ENCODE measurements around the gene ZNF70.
A peak's percentile ranks its signal among the peaks of the same experiment; 100 is the strongest.

ZNF70 gene

GRCh38 chr22:23750714-23751440 lies at the start of gene ZNF70:
Gene ZNF70, minus strand, starts transcription at chr22:23751112. Its CDS starts 5,972 bp downstream, at chr22:23745140.
- Histone ChIP-seq H3K4me1 (ENCODE audit: control insufficient read depth, insufficient read depth, low read length) (peaks cover 9% of the 10 kb centered on the region), H3K9ac (ENCODE audit: low read length) (peak within 1 kb of the TSS; percentile 87), H3K9me3 (ENCODE audit: control insufficient read depth, insufficient read depth, low read depth, low read length) (no peaks in the 10 kb centered on the region), H3K27me3 (ENCODE audit: control insufficient read depth, insufficient read depth, low read length) (no peaks in the 10 kb centered on the region), H3K27ac (ENCODE audit: low read depth, low read length) (peak within 1 kb of the TSS; percentile 82), H3K4me3 (ENCODE audit: low read depth, low read length) (peak within 1 kb of the TSS; percentile 98), H3K36me3 (ENCODE audit: control insufficient read depth, insufficient read depth, low read length) (no peaks in the 10 kb centered on the region)

GRCh38 chr22:23796461-23796860 lies 45.5 kb upstream of the ZNF70 start:
- Histone ChIP-seq H3K9me3 (ENCODE audit: control insufficient read depth, insufficient read depth, low read depth, low read length) (no peaks in the 10 kb centered on the region), H3K27ac (ENCODE audit: low read depth, low read length) (no peak overlapping the region), H3K9ac (ENCODE audit: low read length) (no peak overlapping the region), H3K27me3 (ENCODE audit: control insufficient read depth, insufficient read depth, low read length) (no peaks in the 10 kb centered on the region), H3K36me3 (ENCODE audit: control insufficient read depth, insufficient read depth, low read length) (peaks cover 81% of the 10 kb centered on the region), H3K4me1 (ENCODE audit: control insufficient read depth, insufficient read depth, low read length) (no peaks in the 10 kb centered on the region), H3K4me3 (ENCODE audit: low read depth, low read length) (no peak overlapping the region)

- Histone ChIP-seq H3K27ac (ENCODE audit: low read depth, low read length) (no peak overlapping the region), H3K9ac (ENCODE audit: low read length) (peak overlapping the region; percentile 17), H3K36me3 (ENCODE audit: control insufficient read depth, insufficient read depth, low read length) (peaks cover 70% of the 10 kb centered on the region), H3K4me3 (ENCODE audit: low read depth, low read length) (no peak overlapping the region), H3K4me1 (ENCODE audit: control insufficient read depth, insufficient read depth, low read length) (peaks cover 16% of the 10 kb centered on the region), H3K27me3 (ENCODE audit: control insufficient read depth, insufficient read depth, low read length) (no peaks in the 10 kb centered on the region), H3K9me3 (ENCODE audit: control insufficient read depth, insufficient read depth, low read depth, low read length) (no peaks in the 10 kb centered on the region)
Measured at GRCh38 chr22:23793326-23793725, 42.4 kb upstream of the ZNF70 start.

GRCh38 chr22:23791738-23792645 lies 41.1 kb upstream of the ZNF70 start:
- Histone ChIP-seq H3K9ac (ENCODE audit: low read length) (no peak overlapping the region), H3K9me3 (ENCODE audit: control insufficient read depth, insufficient read depth, low read depth, low read length) (no peaks in the 10 kb centered on the region), H3K36me3 (ENCODE audit: control insufficient read depth, insufficient read depth, low read length) (peaks cover 62% of the 10 kb centered on the region)

GRCh38 chr22:23790819-23791737 lies 40.2 kb upstream of the ZNF70 start:
- no peak overlapping the region for H3K4me3 ChIP-seq (ENCODE audit: low read depth, low read length)
- H3K27ac ChIP-seq (ENCODE audit: low read depth, low read length) = no peak overlapping the region
- H3K9me3 ChIP-seq (ENCODE audit: control insufficient read depth, insufficient read depth, low read depth, low read length) = no peaks in the 10 kb centered on the region
- H3K4me1 ChIP-seq (ENCODE audit: control insufficient read depth, insufficient read depth, low read length) = peaks cover 22% of the 10 kb centered on the region
- H3K27me3 ChIP-seq (ENCODE audit: control insufficient read depth, insufficient read depth, low read length) = no peaks in the 10 kb centered on the region
- H3K36me3 ChIP-seq (ENCODE audit: control insufficient read depth, insufficient read depth, low read length) = peaks cover 54% of the 10 kb centered on the region
- no peak overlapping the region for H3K9ac ChIP-seq (ENCODE audit: low read length)

More at GRCh38 chr22:23791738-23792645, 41.1 kb upstream of the ZNF70 start:
- no peak overlapping the region for H3K4me3 ChIP-seq (ENCODE audit: low read depth, low read length)
- no peaks in the 10 kb centered on the region for H3K27me3 ChIP-seq (ENCODE audit: control insufficient read depth, insufficient read depth, low read length)
- peaks cover 16% of the 10 kb centered on the region for H3K4me1 ChIP-seq (ENCODE audit: control insufficient read depth, insufficient read depth, low read length)
- H3K27ac ChIP-seq (ENCODE audit: low read depth, low read length) = no peak overlapping the region

- H3K4me1 ChIP-seq (ENCODE audit: control insufficient read depth, insufficient read depth, low read length) = peaks cover 22% of the 10 kb centered on the region
- no peak overlapping the region for H3K27ac ChIP-seq (ENCODE audit: low read depth, low read length)
- H3K27me3 ChIP-seq (ENCODE audit: control insufficient read depth, insufficient read depth, low read length) = no peaks in the 10 kb centered on the region
- H3K9me3 ChIP-seq (ENCODE audit: control insufficient read depth, insufficient read depth, low read depth, low read length) = no peaks in the 10 kb centered on the region
- H3K4me3 ChIP-seq (ENCODE audit: low read depth, low read length) = no peak overlapping the region
- H3K9ac ChIP-seq (ENCODE audit: low read length) = no peak overlapping the region
- H3K36me3 ChIP-seq (ENCODE audit: control insufficient read depth, insufficient read depth, low read length) = peaks cover 41% of the 10 kb centered on the region
Measured at GRCh38 chr22:23789638-23790037, 38.7 kb upstream of the ZNF70 start.

- no peak overlapping the region for H3K27ac ChIP-seq (ENCODE audit: low read depth, low read length)
- peaks cover 36% of the 10 kb centered on the region for H3K36me3 ChIP-seq (ENCODE audit: control insufficient read depth, insufficient read depth, low read length)
- peaks cover 22% of the 10 kb centered on the region for H3K4me1 ChIP-seq (ENCODE audit: control insufficient read depth, insufficient read depth, low read length)
- no peak overlapping the region for H3K4me3 ChIP-seq (ENCODE audit: low read depth, low read length)
- no peaks in the 10 kb centered on the region for H3K27me3 ChIP-seq (ENCODE audit: control insufficient read depth, insufficient read depth, low read length)
- H3K9me3 ChIP-seq (ENCODE audit: control insufficient read depth, insufficient read depth, low read depth, low read length) = no peaks in the 10 kb centered on the region
- no peak overlapping the region for H3K9ac ChIP-seq (ENCODE audit: low read length)
Measured at GRCh38 chr22:23789121-23789520, 38.2 kb upstream of the ZNF70 start.

GRCh38 chr22:23787910-23788309 lies 37.0 kb upstream of the ZNF70 start:
- Histone ChIP-seq H3K27ac (ENCODE audit: low read depth, low read length) (no peak overlapping the region; the same call in 1 of the 2 replicates), H3K4me1 (ENCODE audit: control insufficient read depth, insufficient read depth, low read length) (peaks cover 22% of the 10 kb centered on the region), H3K4me3 (ENCODE audit: low read depth, low read length) (peak overlapping the region; percentile 80), H3K9ac (ENCODE audit: low read length) (peak overlapping the region; percentile 82), H3K36me3 (ENCODE audit: control insufficient read depth, insufficient read depth, low read length) (peaks cover 28% of the 10 kb centered on the region), H3K27me3 (ENCODE audit: control insufficient read depth, insufficient read depth, low read length) (no peaks in the 10 kb centered on the region), H3K9me3 (ENCODE audit: control insufficient read depth, insufficient read depth, low read depth, low read length) (no peaks in the 10 kb centered on the region)

- no peak overlapping the region; the same call in 1 of the 2 replicates for H3K27ac ChIP-seq (ENCODE audit: low read depth, low read length)
- H3K9ac ChIP-seq (ENCODE audit: low read length) = peak overlapping the region; percentile 82
- H3K9me3 ChIP-seq (ENCODE audit: control insufficient read depth, insufficient read depth, low read depth, low read length) = no peaks in the 10 kb centered on the region
- H3K4me3 ChIP-seq (ENCODE audit: low read depth, low read length) = peak overlapping the region; percentile 80
- H3K27me3 ChIP-seq (ENCODE audit: control insufficient read depth, insufficient read depth, low read length) = no peaks in the 10 kb centered on the region
- peaks cover 24% of the 10 kb centered on the region for H3K36me3 ChIP-seq (ENCODE audit: control insufficient read depth, insufficient read depth, low read length)
- peaks cover 22% of the 10 kb centered on the region for H3K4me1 ChIP-seq (ENCODE audit: control insufficient read depth, insufficient read depth, low read length)
Measured at GRCh38 chr22:23787600-23787896, 36.6 kb upstream of the ZNF70 start.

GRCh38 chr22:23786752-23787599 lies 36.1 kb upstream of the ZNF70 start, which contains the start of gene SMARCB1:
Gene SMARCB1, plus strand, starts transcription at chr22:23786966. Its CDS starts 204 bp downstream, at chr22:23787170.
- Histone ChIP-seq H3K4me1 (ENCODE audit: control insufficient read depth, insufficient read depth, low read length) (peaks cover 22% of the 10 kb centered on the region), H3K27ac (ENCODE audit: low read depth, low read length) (peak within 1 kb of the TSS; percentile 99), H3K9ac (ENCODE audit: low read length) (peak within 1 kb of the TSS; percentile 99), H3K27me3 (ENCODE audit: control insufficient read depth, insufficient read depth, low read length) (no peaks in the 10 kb centered on the region), H3K4me3 (ENCODE audit: low read depth, low read length) (peak within 1 kb of the TSS; percentile 80), H3K36me3 (ENCODE audit: control insufficient read depth, insufficient read depth, low read length) (peaks cover 18% of the 10 kb centered on the region), H3K9me3 (ENCODE audit: control insufficient read depth, insufficient read depth, low read depth, low read length) (no peaks in the 10 kb centered on the region)
